ENCODE measurements around the gene NFX1.

DNA sequence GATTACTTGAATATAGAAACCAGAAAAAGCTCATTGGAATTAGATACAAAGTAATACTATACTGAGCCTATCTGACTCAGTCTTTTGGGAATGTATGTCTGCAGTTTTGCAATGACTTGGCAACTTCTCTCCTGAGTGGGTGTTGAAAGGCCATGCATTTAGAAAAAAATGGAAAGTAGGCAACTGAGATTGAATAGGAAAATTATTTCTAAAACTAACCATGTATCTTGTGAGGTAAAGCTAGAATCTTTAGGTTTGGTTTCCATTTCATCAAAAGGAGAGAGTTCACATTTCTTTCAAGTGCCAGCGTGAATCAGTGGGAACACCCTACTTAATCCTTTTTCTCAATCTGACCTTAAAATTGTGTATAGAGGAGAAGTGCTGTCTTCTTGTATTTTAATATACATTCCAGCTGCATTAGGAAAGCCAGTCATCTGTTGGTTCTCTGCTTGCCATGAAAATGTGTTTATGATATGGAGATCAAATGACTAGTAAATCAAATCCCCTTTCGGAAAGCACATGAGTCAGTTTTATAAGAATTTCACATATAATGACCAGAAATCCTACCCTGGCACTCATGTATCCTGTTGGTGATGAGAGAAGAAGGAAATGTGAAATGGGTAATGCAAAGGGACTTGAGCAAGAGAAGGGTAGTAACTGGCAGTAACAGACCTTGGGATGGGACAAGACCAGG, 30.4 kb downstream of the NFX1 start:
- TF ChIP-seq, protein P1, sequence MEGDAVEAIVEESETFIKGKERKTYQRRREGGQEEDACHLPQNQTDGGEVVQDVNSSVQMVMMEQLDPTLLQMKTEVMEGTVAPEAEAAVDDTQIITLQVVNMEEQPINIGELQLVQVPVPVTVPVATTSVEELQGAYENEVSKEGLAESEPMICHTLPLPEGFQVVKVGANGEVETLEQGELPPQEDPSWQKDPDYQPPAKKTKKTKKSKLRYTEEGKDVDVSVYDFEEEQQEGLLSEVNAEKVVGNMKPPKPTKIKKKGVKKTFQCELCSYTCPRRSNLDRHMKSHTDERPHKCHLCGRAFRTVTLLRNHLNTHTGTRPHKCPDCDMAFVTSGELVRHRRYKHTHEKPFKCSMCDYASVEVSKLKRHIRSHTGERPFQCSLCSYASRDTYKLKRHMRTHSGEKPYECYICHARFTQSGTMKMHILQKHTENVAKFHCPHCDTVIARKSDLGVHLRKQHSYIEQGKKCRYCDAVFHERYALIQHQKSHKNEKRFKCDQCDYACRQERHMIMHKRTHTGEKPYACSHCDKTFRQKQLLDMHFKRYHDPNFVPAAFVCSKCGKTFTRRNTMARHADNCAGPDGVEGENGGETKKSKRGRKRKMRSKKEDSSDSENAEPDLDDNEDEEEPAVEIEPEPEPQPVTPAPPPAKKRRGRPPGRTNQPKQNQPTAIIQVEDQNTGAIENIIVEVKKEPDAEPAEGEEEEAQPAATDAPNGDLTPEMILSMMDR (conservative IDR thresholded peaks at IDR 0.05; ENCODE audit: low read depth, low read length), result no peak
- no peak for TF ChIP-seq EZH2 (IDR thresholded peaks at IDR 0.05; ENCODE audit: low read length, unreplicated experiment)
